HUDEP-2 (cell line): ENCODE results near the gene DOP1A.

Source experiments
- DNase-seq, 76 experiments: peaks; one replicate each; lab custom pipeline; 2025; ENCODE audit not compliant: unreplicated experiment in 76 of 76; lab: John Stamatoyannopoulos, UW

DOP1A gene

GRCh38 chr6:83071023-83071422 is 3.6 kb downstream of the DOP1A start:
- peak in 4 of 76 experiments; percentile 7 to 38 (median 18) for DNase-seq

GRCh38 chr6:83071707-83072106 is 4.2 kb downstream of the DOP1A start:
- DNase-seq, result no peak

GRCh38 chr6:83072726-83073125 is 5.3 kb downstream of the DOP1A start:
- DNase-seq, result no peak

GRCh38 chr6:83073615-83074014 is 6.1 kb downstream of the DOP1A start:
- no peak for DNase-seq

GRCh38 chr6:83083476-83083875 is 16.0 kb downstream of the DOP1A start:
- no peak for DNase-seq

GRCh38 chr6:83086751-83087150 is 19.3 kb downstream of the DOP1A start:
- DNase-seq, result no peak

GRCh38 chr6:83092756-83093399 is 25.4 kb downstream of the DOP1A start:
- no peak for DNase-seq

- no peak for DNase-seq
These were observed 29.3 kb downstream of the DOP1A start for GRCh38 chr6:83096791-83097190.

GRCh38 chr6:83097204-83097603 is 29.7 kb downstream of the DOP1A start:
- DNase-seq, result no peak

GRCh38 chr6:83097675-83098074 is 30.2 kb downstream of the DOP1A start:
- DNase-seq, result no peak

GRCh38 chr6:83098589-83098988 is 31.1 kb downstream of the DOP1A start:
- DNase-seq, result no peak

GRCh38 chr6:83108378-83108777 is 40.9 kb downstream of the DOP1A start:
- no peak for DNase-seq

GRCh38 chr6:83113258-83113657 is 45.8 kb downstream of the DOP1A start:
- no peak for DNase-seq

- no peak for DNase-seq
These were observed 46.7 kb downstream of the DOP1A start for GRCh38 chr6:83114164-83114563.

- DNase-seq, result no peak
These were observed 50.3 kb downstream of the DOP1A start for GRCh38 chr6:83117802-83118201.

GRCh38 chr6:83119742-83120300 is 52.4 kb downstream of the DOP1A start:
- DNase-seq, result no peak

- peak in 1 of 76 experiments; percentile 5 for DNase-seq
These were observed 57.1 kb downstream of the DOP1A start for GRCh38 chr6:83124553-83124952.

GRCh38 chr6:83125425-83125824 is 58.0 kb downstream of the DOP1A start:
- peak in 57 of 76 experiments; percentile 3 to 78 (median 40) for DNase-seq

GRCh38 chr6:83126223-83126622 is 58.8 kb downstream of the DOP1A start:
- DNase-seq, result no peak

- no peak for DNase-seq
These were observed 59.3 kb downstream of the DOP1A start for GRCh38 chr6:83126807-83127206.

- no peak for DNase-seq
These were observed 59.8 kb downstream of the DOP1A start for GRCh38 chr6:83127258-83127657.

- no peak for DNase-seq
These were observed 60.5 kb downstream of the DOP1A start for GRCh38 chr6:83127976-83128375.

- peak in 33 of 76 experiments; percentile 3 to 63 (median 26) for DNase-seq
These were observed 64.7 kb downstream of the DOP1A start for GRCh38 chr6:83132121-83132520.
